ENCODE data around the gene KCNQ1.

DNA sequence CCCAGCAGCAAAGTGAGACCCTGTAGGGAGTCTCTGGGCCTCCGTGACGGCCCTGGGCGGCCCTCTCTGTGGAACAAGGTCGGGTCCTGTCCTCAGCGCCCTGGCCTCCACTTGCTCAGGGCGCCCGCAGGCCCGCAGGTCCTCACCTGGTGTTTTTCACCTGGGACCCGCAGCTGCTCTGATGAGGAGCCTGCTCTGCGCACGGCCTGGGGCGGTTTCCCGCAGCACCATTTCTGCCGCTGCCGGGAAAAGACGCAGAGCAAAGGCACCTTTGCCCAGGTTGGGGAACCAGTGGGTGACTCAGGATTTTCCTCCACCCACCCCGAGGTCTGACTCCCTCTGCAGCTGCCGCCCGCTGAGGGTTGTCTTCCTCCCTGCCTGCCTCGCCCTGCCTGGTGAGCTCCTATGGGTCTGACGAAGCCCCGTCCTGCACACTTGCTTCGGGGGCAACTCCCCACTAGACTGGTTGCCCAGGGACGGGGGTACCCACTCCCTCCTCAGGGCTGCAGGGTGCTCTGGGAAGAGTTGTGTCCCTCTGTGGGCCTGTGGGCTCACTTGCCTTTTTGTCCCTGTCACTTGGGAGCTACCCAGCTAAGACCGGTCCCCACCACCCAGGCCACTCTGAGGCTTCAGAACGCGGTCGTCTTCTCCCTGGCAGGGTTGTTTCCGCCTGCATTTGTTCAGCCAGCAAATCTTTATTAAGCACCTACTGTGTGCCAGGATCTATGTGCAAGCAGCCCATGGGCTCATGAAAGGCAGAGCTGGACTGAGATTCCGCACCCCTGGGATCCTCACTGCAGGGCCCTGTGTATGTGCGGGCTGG, 89.5 kb downstream of the KCNQ1 start:
- TF ChIP-seq POLR2A (IDR thresholded peaks at IDR 0.05): no peak
- TF ChIP-seq, protein P1, sequence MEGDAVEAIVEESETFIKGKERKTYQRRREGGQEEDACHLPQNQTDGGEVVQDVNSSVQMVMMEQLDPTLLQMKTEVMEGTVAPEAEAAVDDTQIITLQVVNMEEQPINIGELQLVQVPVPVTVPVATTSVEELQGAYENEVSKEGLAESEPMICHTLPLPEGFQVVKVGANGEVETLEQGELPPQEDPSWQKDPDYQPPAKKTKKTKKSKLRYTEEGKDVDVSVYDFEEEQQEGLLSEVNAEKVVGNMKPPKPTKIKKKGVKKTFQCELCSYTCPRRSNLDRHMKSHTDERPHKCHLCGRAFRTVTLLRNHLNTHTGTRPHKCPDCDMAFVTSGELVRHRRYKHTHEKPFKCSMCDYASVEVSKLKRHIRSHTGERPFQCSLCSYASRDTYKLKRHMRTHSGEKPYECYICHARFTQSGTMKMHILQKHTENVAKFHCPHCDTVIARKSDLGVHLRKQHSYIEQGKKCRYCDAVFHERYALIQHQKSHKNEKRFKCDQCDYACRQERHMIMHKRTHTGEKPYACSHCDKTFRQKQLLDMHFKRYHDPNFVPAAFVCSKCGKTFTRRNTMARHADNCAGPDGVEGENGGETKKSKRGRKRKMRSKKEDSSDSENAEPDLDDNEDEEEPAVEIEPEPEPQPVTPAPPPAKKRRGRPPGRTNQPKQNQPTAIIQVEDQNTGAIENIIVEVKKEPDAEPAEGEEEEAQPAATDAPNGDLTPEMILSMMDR (IDR thresholded peaks at IDR 0.05): no peak

Data from body of pancreas (tissue), 4 donors.